Gastrocnemius medialis (tissue), 4 donors: ENCODE measurements around the gene MAGIX. TPM values are rescaled to one million over a fixed set of nuclear protein-coding genes. Genes with fewer than 3 reads are reported as not detected.
A peak's percentile ranks its signal among the peaks of the same experiment; 100 is the strongest.

Experiments used
- ATAC-seq, 2 donors: fragments of 150-250 bp; one replicate each; pipeline ENCODE4 v1.9.1; 2016
- DNase-seq, 2 donors: peaks; one replicate each; pipeline ENCODE4 v3.0.0-alpha.2; 2019
- H3K27ac ChIP-seq, 4 donors: fragments of 200-600 bp; sonication (generic); 1 replicate in 1 of 4; 2 replicates in 3 of 4; pipeline ENCODE4 v1.5.1; 2016 to 2018; ENCODE audit warnings: mild to moderate bottlenecking in 2 of 4, moderate library complexity in 1 of 4
- H3K27me3 ChIP-seq, 3 donors: fragments of 200-600 bp; sonication (generic) in 2 of 3; 1 replicate in 1 of 3; 2 replicates in 2 of 3; pipeline versions ENCODE4 v1.5.1 to v1.6.0; 2016 to 2019; ENCODE audit warnings: mild to moderate bottlenecking in 1 of 3, moderate library complexity in 1 of 3
- H3K36me3 ChIP-seq, 2 donors: fragments of 200-600 bp; sonication (generic) in 1 of 2; one replicate each; pipeline ENCODE4 v1.5.1; 2017 to 2018
- H3K4me1 ChIP-seq, 2 donors: fragments of 200-600 bp; sonication (generic) in 1 of 2; one replicate each; pipeline ENCODE4 v1.5.1; 2016 to 2017; ENCODE audit warnings: mild to moderate bottlenecking in 2 of 2
- H3K4me3 ChIP-seq, 4 donors: fragments of 200-600 bp; sonication (generic) in 3 of 4; 1 replicate in 1 of 4; 2 replicates in 3 of 4; pipeline ENCODE4 v1.5.1; 2016 to 2019; ENCODE audit warnings: mild to moderate bottlenecking in 2 of 4
- H3K9me3 ChIP-seq, 3 donors: fragments of 200-600 bp; sonication (generic) in 2 of 3; 1 replicate in 1 of 3; 2 replicates in 2 of 3; pipeline ENCODE4 v1.5.1; 2016 to 2019
- CTCF ChIP-seq, 5 experiments: fragments of 450-650 bp in 3 of 5; fragments of 200-600 bp in 2 of 5; sonication (generic) in 2 of 5; IDR thresholded peaks in 4 of 5; conservative IDR thresholded peaks in 1 of 5; 1 replicate in 4 of 5; 2 replicates in 1 of 5; pipeline ENCODE4 v1.5.1; 2016 to 2019; ENCODE audit warnings: antibody characterized with exemption in 5 of 5, mild to moderate bottlenecking in 3 of 5, moderate library complexity in 3 of 5
- POLR2A ChIP-seq, 2 donors: fragments of 450-650 bp; IDR thresholded peaks; one replicate each; pipeline ENCODE4 v1.6.1; 2017; ENCODE audit warnings: antibody characterized with exemption in 2 of 2, mild to moderate bottlenecking in 2 of 2, moderate library complexity in 2 of 2
- in situ Hi-C, 4 donors: fragments of 200-750 bp; cut with MboI; loops; one replicate each; pipeline versions ENCODE4 v1.15.0 to v1.8.0; 2017; ENCODE audit warnings: low sequenced_read_pairs in 4 of 4
- intact Hi-C: fragments of 100-400 bp; cut with DNase I; formaldehyde crosslinking; loops from one replicate; pipeline ENCODE4 v1.15.1; 2023; ENCODE audit warnings: low total_unique reads
- total RNA-seq, 4 donors: library from RNA; depleted of rRNA; stranded (reverse); fragments of >200 nt; gene quantifications; one replicate each; pipeline versions ENCODE4 v1.1.0 to v1.2.3, GENCODE V29; 2016

The MAGIX gene
- 1 to 10 TPM; 2.7 to 7.3 (median 5.3) TPM for total RNA-seq

GRCh38 chrX:49162620-49163019 lies at the start of gene MAGIX:
Gene MAGIX (plus strand): TSS chrX:49162758. CDS start chrX:49162890, 132 bp downstream.
- Histone ChIP-seq H3K4me1 (peaks cover 3 to 5% of the 10 kb centered on the region in 2 donors), H3K27me3 (no peaks in the 10 kb centered on the region), H3K9me3 (no peaks in the 10 kb centered on the region), H3K4me3 (peak within 1 kb of the TSS; percentile 37 to 61 (median 51)), H3K27ac (peak within 1 kb of the TSS; percentile 93 to 98 (median 95)), H3K36me3 (no peaks in the 10 kb centered on the region)
- ATAC-seq, result no peak
- intact Hi-C loops (loop anchor here (10.0 kb wide), 1 partner anchor 268 kb away; the partner anchor contains the start of genes PQBP1 and TIMM17B), in situ Hi-C loops (no loop called here)
- no peak for TF ChIP-seq CTCF (IDR thresholded peaks at IDR 0.05 in 4 of 5, conservative IDR thresholded peaks at IDR 0.05 in 1 of 5)
- no peak for TF ChIP-seq POLR2A (IDR thresholded peaks at IDR 0.05)
- no peak for DNase-seq

GRCh38 chrX:49116076-49116475 lies 46.5 kb upstream of the MAGIX start:
- intact Hi-C loops, result no loop called here
- TF ChIP-seq POLR2A (IDR thresholded peaks at IDR 0.05) (no peak), CTCF (IDR thresholded peaks at IDR 0.05 in 4 of 5, conservative IDR thresholded peaks at IDR 0.05 in 1 of 5) (no peak)
- peaks cover 0 to 49% of the 10 kb centered on the region in 2 donors for H3K36me3 ChIP-seq

GRCh38 chrX:49116716-49117115 lies 45.8 kb upstream of the MAGIX start:
- Histone ChIP-seq H3K9me3 (no peaks in the 10 kb centered on the region), H3K36me3 (peaks cover 0 to 47% of the 10 kb centered on the region in 2 donors), H3K27me3 (no peaks in the 10 kb centered on the region), H3K4me1 (no peaks in the 10 kb centered on the region), H3K27ac (no peak overlapping the region), H3K4me3 (no peak overlapping the region)
- intact Hi-C loops, result no loop called here
- in situ Hi-C loops, result no loop called here
- TF ChIP-seq CTCF (IDR thresholded peaks at IDR 0.05 in 4 of 5, conservative IDR thresholded peaks at IDR 0.05 in 1 of 5), result no peak
- TF ChIP-seq POLR2A (IDR thresholded peaks at IDR 0.05), result no peak
- no peak for DNase-seq
- ATAC-seq, result no peak

More at GRCh38 chrX:49116076-49116475, 46.5 kb upstream of the MAGIX start:
- no peak for DNase-seq
- in situ Hi-C loops, result no loop called here
- no peaks in the 10 kb centered on the region for H3K4me1 ChIP-seq
- H3K27me3 ChIP-seq, result no peaks in the 10 kb centered on the region
- no peaks in the 10 kb centered on the region for H3K9me3 ChIP-seq
- H3K27ac ChIP-seq, result no peak overlapping the region
- no peak overlapping the region for H3K4me3 ChIP-seq
- no peak for ATAC-seq

GRCh38 chrX:49117581-49117980 lies 45.0 kb upstream of the MAGIX start:
- no peaks in the 10 kb centered on the region for H3K27me3 ChIP-seq
- H3K36me3 ChIP-seq, result peaks cover 0 to 40% of the 10 kb centered on the region in 2 donors
- H3K9me3 ChIP-seq, result no peaks in the 10 kb centered on the region
- intact Hi-C loops (no loop called here), in situ Hi-C loops (no loop called here)
- H3K27ac ChIP-seq, result no peak overlapping the region
- H3K4me1 ChIP-seq, result peaks cover 2% of the 10 kb centered on the region in 2 donors
- ATAC-seq, result no peak
- no peak for DNase-seq
- TF ChIP-seq CTCF (IDR thresholded peaks at IDR 0.05 in 4 of 5, conservative IDR thresholded peaks at IDR 0.05 in 1 of 5), result no peak
- no peak for TF ChIP-seq POLR2A (IDR thresholded peaks at IDR 0.05)
- no peak overlapping the region for H3K4me3 ChIP-seq

GRCh38 chrX:49120091-49120490 lies 42.5 kb upstream of the MAGIX start:
- in situ Hi-C loops, result no loop called here
- DNase-seq, result no peak
- intact Hi-C loops, result loop anchor here (5.0 kb wide), 1 partner anchor 318 kb away; the partner anchor contains the start of gene HDAC6

More at GRCh38 chrX:49120091-49120490, 42.5 kb upstream of the MAGIX start:
- Histone ChIP-seq H3K27me3 (no peaks in the 10 kb centered on the region), H3K9me3 (no peaks in the 10 kb centered on the region), H3K36me3 (peaks cover 0 to 23% of the 10 kb centered on the region in 2 donors), H3K27ac (no peak overlapping the region), H3K4me3 (no peak overlapping the region), H3K4me1 (peaks cover 2 to 6% of the 10 kb centered on the region in 2 donors)
- TF ChIP-seq POLR2A (IDR thresholded peaks at IDR 0.05) (no peak), CTCF (IDR thresholded peaks at IDR 0.05 in 4 of 5, conservative IDR thresholded peaks at IDR 0.05 in 1 of 5) (no peak)
- ATAC-seq, result no peak
